ENCODE measurements around the gene ZNF784.

ZNF784 gene

DNA sequence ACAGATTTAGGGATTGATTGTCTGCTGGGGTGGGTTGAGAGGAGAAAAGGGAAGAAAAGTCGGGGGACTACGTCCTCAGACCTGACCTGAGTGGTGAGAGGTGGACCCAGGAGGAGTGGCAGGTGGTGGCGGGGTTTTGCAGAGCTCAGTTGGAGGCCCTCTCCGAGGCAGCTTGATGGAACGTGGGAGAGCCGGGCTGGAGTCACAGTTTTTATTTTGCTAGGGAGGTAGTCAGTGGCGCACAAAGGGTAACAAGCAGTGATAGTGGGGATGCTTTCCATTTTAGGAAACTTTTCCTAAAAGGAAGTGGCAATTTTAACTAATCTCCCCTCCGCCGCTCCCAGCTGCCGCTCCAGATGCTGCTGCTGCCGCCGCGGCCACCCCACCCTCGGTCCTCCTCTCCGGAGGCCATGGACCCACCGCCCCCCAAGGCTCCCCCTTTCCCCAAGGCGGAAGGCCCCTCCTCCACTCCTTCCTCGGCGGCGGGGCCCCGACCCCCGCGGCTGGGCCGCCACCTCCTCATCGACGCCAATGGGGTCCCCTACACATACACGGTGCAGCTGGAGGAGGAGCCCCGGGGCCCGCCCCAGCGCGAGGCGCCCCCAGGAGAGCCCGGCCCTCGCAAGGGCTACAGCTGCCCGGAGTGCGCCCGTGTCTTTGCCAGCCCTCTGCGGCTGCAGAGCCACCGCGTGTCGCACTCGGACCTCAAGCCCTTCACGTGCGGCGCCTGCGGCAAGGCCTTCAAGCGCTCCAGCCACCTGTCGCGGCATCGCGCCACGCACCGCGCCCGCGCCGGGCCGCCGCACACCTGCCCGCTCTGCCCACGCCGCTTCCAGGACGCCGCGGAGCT, 18.0 kb upstream of the ZNF784 start:
- Histone ChIP-seq H3K27ac (peak overlapping the region; percentile 99), H3K9me3 (ENCODE audit: control insufficient read depth, low read length) (no peaks in the 10 kb centered on the region), H2AFZ (peak overlapping the region; percentile 58), H3K4me3 (ENCODE audit: low read depth, low read length) (peak overlapping the region; percentile 75), H3K4me1 (peaks cover 34% of the 10 kb centered on the region), H3K4me2 (ENCODE audit: low read length) (peak overlapping the region; percentile 79), H3K27me3 (ENCODE audit: control insufficient read depth, insufficient read depth, low read length) (no peaks in the 10 kb centered on the region), H3K36me3 (ENCODE audit: control insufficient read depth, insufficient read depth, low read length) (no peaks in the 10 kb centered on the region), H3K79me2 (peaks cover 10% of the 10 kb centered on the region), H3K9ac (peak overlapping the region; percentile 46)
- TF ChIP-seq, protein P1, sequence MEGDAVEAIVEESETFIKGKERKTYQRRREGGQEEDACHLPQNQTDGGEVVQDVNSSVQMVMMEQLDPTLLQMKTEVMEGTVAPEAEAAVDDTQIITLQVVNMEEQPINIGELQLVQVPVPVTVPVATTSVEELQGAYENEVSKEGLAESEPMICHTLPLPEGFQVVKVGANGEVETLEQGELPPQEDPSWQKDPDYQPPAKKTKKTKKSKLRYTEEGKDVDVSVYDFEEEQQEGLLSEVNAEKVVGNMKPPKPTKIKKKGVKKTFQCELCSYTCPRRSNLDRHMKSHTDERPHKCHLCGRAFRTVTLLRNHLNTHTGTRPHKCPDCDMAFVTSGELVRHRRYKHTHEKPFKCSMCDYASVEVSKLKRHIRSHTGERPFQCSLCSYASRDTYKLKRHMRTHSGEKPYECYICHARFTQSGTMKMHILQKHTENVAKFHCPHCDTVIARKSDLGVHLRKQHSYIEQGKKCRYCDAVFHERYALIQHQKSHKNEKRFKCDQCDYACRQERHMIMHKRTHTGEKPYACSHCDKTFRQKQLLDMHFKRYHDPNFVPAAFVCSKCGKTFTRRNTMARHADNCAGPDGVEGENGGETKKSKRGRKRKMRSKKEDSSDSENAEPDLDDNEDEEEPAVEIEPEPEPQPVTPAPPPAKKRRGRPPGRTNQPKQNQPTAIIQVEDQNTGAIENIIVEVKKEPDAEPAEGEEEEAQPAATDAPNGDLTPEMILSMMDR (IDR thresholded peaks at IDR 0.05) = no peak

DNA sequence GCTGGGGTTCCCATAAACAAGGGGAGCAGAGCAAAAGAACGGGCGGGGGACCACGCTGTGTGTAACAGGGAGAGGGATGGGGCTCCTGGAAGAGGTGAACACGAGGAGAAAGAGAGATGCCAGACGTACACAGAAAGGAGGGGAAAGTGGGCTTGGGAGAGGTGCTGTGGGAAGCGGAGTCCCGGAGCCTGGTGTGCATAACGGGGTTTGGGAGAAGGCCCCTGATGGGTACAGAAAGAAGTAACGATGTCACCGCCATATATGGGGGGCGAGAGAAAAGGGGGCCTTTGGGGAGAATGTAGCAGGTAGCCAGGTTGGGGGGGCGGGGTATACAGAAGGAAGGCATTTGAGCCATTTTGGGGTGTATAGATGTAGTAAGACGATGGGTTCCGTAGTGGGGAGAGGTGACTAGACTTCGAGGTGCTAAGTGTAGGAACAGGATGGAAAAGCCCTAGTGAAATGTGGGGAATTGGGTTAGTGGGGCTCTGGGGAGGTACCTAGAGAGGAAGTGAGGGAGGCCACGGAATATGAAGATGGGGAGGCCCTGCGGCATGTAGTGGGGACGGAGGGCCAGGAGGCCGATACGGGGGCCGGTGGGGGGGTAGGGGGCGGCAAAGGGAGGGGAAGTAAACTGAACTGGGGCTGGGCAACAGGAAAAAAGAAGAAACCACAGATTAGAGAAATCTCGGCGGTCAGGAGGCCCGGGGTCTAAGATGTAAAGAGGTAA, 17.2 kb upstream of the ZNF784 start:
- TF ChIP-seq, protein P1 (IDR thresholded peaks at IDR 0.05) = no peak
- H3K79me2 ChIP-seq = peaks cover 16% of the 10 kb centered on the region
- H3K27ac ChIP-seq = peak overlapping the region; percentile 99
- peak overlapping the region; percentile 88 for H2AFZ ChIP-seq
- H3K4me3 ChIP-seq (ENCODE audit: low read depth, low read length) = peak overlapping the region; percentile 75
- H3K36me3 ChIP-seq (ENCODE audit: control insufficient read depth, insufficient read depth, low read length) = no peaks in the 10 kb centered on the region
- H3K9ac ChIP-seq = peak overlapping the region; percentile 63
- H3K27me3 ChIP-seq (ENCODE audit: control insufficient read depth, insufficient read depth, low read length) = no peaks in the 10 kb centered on the region
- peak overlapping the region; percentile 79 for H3K4me2 ChIP-seq (ENCODE audit: low read length)
- H3K4me1 ChIP-seq = peaks cover 34% of the 10 kb centered on the region
- H3K9me3 ChIP-seq (ENCODE audit: control insufficient read depth, low read length) = no peaks in the 10 kb centered on the region

DNA sequence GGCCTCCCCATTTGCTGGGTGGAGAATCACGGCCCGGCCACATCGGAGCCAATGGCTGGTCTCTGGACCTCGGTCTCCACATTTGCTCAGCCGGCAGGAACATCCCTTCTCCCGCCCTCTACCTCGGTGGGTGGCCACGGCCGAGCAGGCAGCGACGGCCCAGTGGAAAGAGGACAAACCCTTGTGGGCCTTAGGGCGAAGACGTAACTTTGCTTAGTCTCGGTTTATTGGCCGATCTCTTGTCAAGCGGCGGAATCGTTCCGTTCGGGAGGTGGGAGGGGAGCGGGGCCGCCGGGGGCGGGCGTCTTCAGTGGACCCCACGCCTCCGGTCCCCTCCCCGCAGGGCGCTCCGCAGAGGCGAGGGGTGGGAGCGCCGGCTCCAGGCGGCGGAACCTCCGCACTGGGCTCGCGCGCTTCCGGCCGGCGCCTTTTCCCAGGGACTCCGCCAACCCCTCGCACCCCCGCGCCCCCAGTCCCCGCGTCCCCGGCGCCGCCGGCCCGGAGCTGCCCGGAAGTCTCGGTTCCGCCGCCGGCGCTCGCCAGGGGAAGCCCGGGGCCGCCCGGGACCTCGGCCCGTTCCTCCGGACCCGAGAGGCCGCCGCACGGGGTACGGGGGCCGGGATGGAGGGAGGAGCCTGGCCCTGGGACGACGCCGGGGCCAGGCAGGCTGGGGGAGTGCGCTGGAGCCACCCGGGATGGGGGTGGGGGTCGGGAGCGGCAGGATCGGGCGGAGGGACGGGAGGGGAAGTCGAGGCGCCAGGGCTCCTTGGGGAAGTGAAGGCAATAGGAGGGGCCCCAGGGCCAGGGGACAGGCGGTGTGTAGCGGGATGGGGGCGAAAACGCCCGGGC, 16.4 kb upstream of the ZNF784 start, which contains the start of gene ZNF580:
ZNF580 (plus strand) TSS at position 426 of the 849 bp plus-strand sequence. CDS start 1,507 bp downstream, outside the sequence.
- peak within 1 kb of the TSS; percentile 63 for H3K9ac ChIP-seq
- peaks cover 42% of the 10 kb centered on the region for H3K4me1 ChIP-seq
- H3K4me2 ChIP-seq (ENCODE audit: low read length) = peak within 1 kb of the TSS; percentile 79
- H3K27me3 ChIP-seq (ENCODE audit: control insufficient read depth, insufficient read depth, low read length) = no peaks in the 10 kb centered on the region
- H2AFZ ChIP-seq = peak within 1 kb of the TSS; percentile 88
- no peaks in the 10 kb centered on the region for H3K36me3 ChIP-seq (ENCODE audit: control insufficient read depth, insufficient read depth, low read length)
- H3K4me3 ChIP-seq (ENCODE audit: low read depth, low read length) = peak within 1 kb of the TSS; percentile 75
- TF ChIP-seq, protein P1 (IDR thresholded peaks at IDR 0.05) = no peak
- H3K9me3 ChIP-seq (ENCODE audit: control insufficient read depth, low read length) = no peaks in the 10 kb centered on the region
- peaks cover 24% of the 10 kb centered on the region for H3K79me2 ChIP-seq
- H3K27ac ChIP-seq = peak within 1 kb of the TSS; percentile 99

DNA sequence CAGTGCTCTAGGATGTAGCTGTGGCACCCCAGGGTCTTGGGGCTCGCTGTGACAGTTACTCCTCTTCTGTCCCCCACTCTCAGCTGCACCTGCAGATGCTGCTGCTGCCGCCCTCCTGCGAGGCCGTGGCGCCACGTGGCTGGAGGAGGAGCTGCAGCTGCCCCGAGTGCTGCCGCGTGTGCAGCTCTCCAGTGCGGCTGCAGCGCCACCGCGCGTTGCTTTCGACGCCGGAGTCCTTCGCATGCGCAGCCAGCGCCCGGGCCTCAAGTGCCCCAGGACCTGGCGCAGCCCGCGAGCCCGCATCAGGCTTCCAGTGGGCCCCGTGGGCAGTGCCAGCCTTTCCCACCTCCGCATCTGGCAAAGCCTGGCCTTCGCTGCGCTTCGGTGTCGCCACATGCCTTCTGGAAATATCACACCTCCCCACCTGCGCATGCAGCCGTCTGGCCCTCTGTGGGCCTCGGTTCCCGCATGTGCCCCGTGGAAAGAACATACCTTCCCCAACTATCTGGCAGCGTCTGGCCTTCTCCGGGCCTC, 15.7 kb upstream of the ZNF784 start:
- Histone ChIP-seq H2AFZ (peak overlapping the region; percentile 88), H3K4me1 (peaks cover 42% of the 10 kb centered on the region), H3K27ac (peak overlapping the region; percentile 99), H3K4me2 (ENCODE audit: low read length) (peak overlapping the region; percentile 79), H3K9ac (peak overlapping the region; percentile 57), H3K36me3 (ENCODE audit: control insufficient read depth, insufficient read depth, low read length) (no peaks in the 10 kb centered on the region), H3K9me3 (ENCODE audit: control insufficient read depth, low read length) (no peaks in the 10 kb centered on the region), H3K79me2 (peaks cover 29% of the 10 kb centered on the region), H3K27me3 (ENCODE audit: control insufficient read depth, insufficient read depth, low read length) (no peaks in the 10 kb centered on the region), H3K4me3 (ENCODE audit: low read depth, low read length) (peak overlapping the region; percentile 75)
- TF ChIP-seq, protein P1 (IDR thresholded peaks at IDR 0.05) = peak; percentile 75

Data from parathyroid adenoma (tissue), 2 donors.